Ovary (tissue), 3 donors: ENCODE data around the gene ASCC3.

Experiments
- POLR2A ChIP-seq: fragments of 450-650 bp; IDR thresholded peaks from one replicate; pipeline ENCODE4 v1.6.1; 2017; ENCODE audit warnings: antibody characterized with exemption, mild to moderate bottlenecking, moderate library complexity
- TF ChIP-seq, protein P1 (sequence below), 3 donors: fragments of 450-650 bp in 2 of 3; fragments of 200-600 bp in 1 of 3; IDR thresholded peaks; one replicate each; pipeline versions ENCODE4 v1.5.1 to v1.8.0; 2016 to 2022; ENCODE audit warnings: antibody characterized with exemption in 3 of 3, mild to moderate bottlenecking in 1 of 3
- donor health status: DM: no; HTN: no; CAD: no.

DNA sequence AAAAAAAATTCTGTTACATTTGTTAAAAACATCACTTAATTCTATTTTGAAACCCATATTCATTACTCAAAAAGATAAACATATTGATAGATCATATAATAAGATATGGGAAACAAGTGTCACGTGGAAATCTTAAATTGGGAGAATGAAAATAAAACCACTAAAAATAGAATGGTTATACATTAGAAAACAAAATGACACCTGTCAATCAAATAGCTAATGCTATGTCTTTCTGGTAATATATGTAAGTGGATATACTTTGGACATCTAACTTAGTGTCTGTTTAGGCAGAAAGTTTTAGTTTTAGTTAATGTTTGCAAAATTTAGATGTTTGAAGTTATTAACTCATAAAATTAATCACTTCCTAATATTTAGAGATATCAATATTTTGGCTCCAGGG lies 321.3 kb downstream of the ASCC3 start:
- TF ChIP-seq, protein P1, sequence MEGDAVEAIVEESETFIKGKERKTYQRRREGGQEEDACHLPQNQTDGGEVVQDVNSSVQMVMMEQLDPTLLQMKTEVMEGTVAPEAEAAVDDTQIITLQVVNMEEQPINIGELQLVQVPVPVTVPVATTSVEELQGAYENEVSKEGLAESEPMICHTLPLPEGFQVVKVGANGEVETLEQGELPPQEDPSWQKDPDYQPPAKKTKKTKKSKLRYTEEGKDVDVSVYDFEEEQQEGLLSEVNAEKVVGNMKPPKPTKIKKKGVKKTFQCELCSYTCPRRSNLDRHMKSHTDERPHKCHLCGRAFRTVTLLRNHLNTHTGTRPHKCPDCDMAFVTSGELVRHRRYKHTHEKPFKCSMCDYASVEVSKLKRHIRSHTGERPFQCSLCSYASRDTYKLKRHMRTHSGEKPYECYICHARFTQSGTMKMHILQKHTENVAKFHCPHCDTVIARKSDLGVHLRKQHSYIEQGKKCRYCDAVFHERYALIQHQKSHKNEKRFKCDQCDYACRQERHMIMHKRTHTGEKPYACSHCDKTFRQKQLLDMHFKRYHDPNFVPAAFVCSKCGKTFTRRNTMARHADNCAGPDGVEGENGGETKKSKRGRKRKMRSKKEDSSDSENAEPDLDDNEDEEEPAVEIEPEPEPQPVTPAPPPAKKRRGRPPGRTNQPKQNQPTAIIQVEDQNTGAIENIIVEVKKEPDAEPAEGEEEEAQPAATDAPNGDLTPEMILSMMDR (IDR thresholded peaks at IDR 0.05), result no peak
- no peak for TF ChIP-seq POLR2A
